Smooth muscle cell (in vitro differentiated cells): Measurements from ENCODE around the gene HTRA3. TPM values are rescaled to one million over a fixed set of nuclear protein-coding genes. Genes with fewer than 3 reads are reported as not detected.
"Not testable (repeated sequence)": the region's sequence is repeated elsewhere in the genome, so short reads cannot be mapped to it uniquely, and the experiment has no call there.

Experiments
- DNase-seq: peaks from one replicate; lab custom pipeline; 2025; ENCODE audit not compliant: unreplicated experiment; lab: John Stamatoyannopoulos, UW
- H2AFZ ChIP-seq: fragments of 200-600 bp; sonication (generic); 2 replicates; pipeline ENCODE4 v1.6.0; 2016; ENCODE audit warnings: antibody characterized with exemption, low read depth, mild to moderate bottlenecking
- H3F3A ChIP-seq: fragments of 200-600 bp; sonication (generic); 2 replicates; pipeline ENCODE4 v1.6.0; 2017; ENCODE audit warnings: antibody characterized with exemption, low read depth
- H3K27ac ChIP-seq: fragments of 200-600 bp; sonication (generic); 2 replicates; pipeline ENCODE4 v1.5.1; 2016; ENCODE audit warnings: low read depth, mild to moderate bottlenecking
- H3K27me3 ChIP-seq: fragments of 200-600 bp; sonication (generic); 2 replicates; pipeline ENCODE4 v1.6.1; 2016; ENCODE audit warnings: low read depth, mild to moderate bottlenecking
- H3K36me3 ChIP-seq: fragments of 200-600 bp; sonication (generic); 2 replicates; pipeline ENCODE4 v1.5.1; 2016; ENCODE audit warnings: low read depth
- H3K4me1 ChIP-seq: fragments of 200-600 bp; sonication (generic); 2 replicates; pipeline ENCODE4 v1.5.1; 2016; ENCODE audit warnings: low read depth
- H3K4me2 ChIP-seq: fragments of 200-600 bp; sonication (generic); 2 replicates; pipeline ENCODE4 v1.6.0; 2016; ENCODE audit warnings: mild to moderate bottlenecking
- H3K4me3 ChIP-seq: fragments of 200-600 bp; sonication (generic); 2 replicates; pipeline ENCODE4 v1.5.1; 2016; ENCODE audit warnings: mild to moderate bottlenecking
- H3K79me2 ChIP-seq: fragments of 200-600 bp; sonication (generic); 2 replicates; pipeline ENCODE4 v1.6.0; 2016; ENCODE audit warnings: low read depth, mild to moderate bottlenecking
- H3K9ac ChIP-seq: fragments of 200-600 bp; sonication (generic); 2 replicates; pipeline ENCODE4 v1.6.0; 2016; ENCODE audit warnings: low read depth
- H3K9me3 ChIP-seq: fragments of 200-600 bp; sonication (generic); replicated peaks from 2 replicates; pipeline ENCODE4 v1.5.1; 2016; ENCODE audit warnings: low read depth
- H4K20me1 ChIP-seq: fragments of 200-600 bp; sonication (generic); 2 replicates; pipeline ENCODE4 v1.6.0; 2016; ENCODE audit warnings: low read depth
- WGBS: methylation state at CpG from one replicate; pipeline ENCODE4 v1.1.7; 2016; ENCODE audit warnings: low lambda C conversion rate; 5-methylcytosine and 5-hydroxymethylcytosine counted together
- polyA plus RNA-seq: library from polyadenylated mRNA; unstranded; fragments of >200 nt; fragmentation: Nextera tagmentation; extraction: Ambion mirVana; gene quantifications from 2 replicates; pipeline ENCODE4 v1.2.1, GENCODE V29; 2016
- total RNA-seq: library from RNA; depleted of rRNA; stranded (reverse); fragments of >200 nt; gene quantifications from 2 replicates; pipeline ENCODE4 v1.2.3, GENCODE V29; 2014
- TF ChIP-seq, protein P1 (sequence below): fragments of 200-600 bp; sonication (generic); IDR thresholded peaks from 2 replicates; pipeline ENCODE4 v1.5.1; 2017; ENCODE audit warnings: borderline replicate concordance, mild to moderate bottlenecking, antibody characterized with exemption; ENCODE audit not compliant: insufficient read depth, poor library complexity, severe bottlenecking

Gene HTRA3
- total and polyA plus RNA-seq, 2 experiments from 2014 or later, result 77.7 to 227 TPM

- H3K9ac ChIP-seq, result no peak overlapping the region
- no peaks in the 10 kb centered on the region for H3F3A ChIP-seq
- 82% methylated on average over 7 of the region's 7 CpGs for WGBS
- no peak overlapping the region for H2AFZ ChIP-seq
- TF ChIP-seq, protein P1, sequence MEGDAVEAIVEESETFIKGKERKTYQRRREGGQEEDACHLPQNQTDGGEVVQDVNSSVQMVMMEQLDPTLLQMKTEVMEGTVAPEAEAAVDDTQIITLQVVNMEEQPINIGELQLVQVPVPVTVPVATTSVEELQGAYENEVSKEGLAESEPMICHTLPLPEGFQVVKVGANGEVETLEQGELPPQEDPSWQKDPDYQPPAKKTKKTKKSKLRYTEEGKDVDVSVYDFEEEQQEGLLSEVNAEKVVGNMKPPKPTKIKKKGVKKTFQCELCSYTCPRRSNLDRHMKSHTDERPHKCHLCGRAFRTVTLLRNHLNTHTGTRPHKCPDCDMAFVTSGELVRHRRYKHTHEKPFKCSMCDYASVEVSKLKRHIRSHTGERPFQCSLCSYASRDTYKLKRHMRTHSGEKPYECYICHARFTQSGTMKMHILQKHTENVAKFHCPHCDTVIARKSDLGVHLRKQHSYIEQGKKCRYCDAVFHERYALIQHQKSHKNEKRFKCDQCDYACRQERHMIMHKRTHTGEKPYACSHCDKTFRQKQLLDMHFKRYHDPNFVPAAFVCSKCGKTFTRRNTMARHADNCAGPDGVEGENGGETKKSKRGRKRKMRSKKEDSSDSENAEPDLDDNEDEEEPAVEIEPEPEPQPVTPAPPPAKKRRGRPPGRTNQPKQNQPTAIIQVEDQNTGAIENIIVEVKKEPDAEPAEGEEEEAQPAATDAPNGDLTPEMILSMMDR, result no peak
- no peak overlapping the region for H3K4me3 ChIP-seq
- H3K9me3 ChIP-seq, result no peaks in the 10 kb centered on the region
- no peaks in the 10 kb centered on the region for H3K27me3 ChIP-seq
- no peaks in the 10 kb centered on the region for H3K79me2 ChIP-seq
- no peak for DNase-seq
- H3K4me2 ChIP-seq, result no peak overlapping the region
- H3K27ac ChIP-seq, result no peak overlapping the region
- no peaks in the 10 kb centered on the region for H4K20me1 ChIP-seq
- H3K4me1 ChIP-seq, result no peaks in the 10 kb centered on the region
- no peaks in the 10 kb centered on the region for H3K36me3 ChIP-seq
These were observed 67.0 kb downstream of the HTRA3 start for GRCh38 chr4:8336412-8337075.

DNA sequence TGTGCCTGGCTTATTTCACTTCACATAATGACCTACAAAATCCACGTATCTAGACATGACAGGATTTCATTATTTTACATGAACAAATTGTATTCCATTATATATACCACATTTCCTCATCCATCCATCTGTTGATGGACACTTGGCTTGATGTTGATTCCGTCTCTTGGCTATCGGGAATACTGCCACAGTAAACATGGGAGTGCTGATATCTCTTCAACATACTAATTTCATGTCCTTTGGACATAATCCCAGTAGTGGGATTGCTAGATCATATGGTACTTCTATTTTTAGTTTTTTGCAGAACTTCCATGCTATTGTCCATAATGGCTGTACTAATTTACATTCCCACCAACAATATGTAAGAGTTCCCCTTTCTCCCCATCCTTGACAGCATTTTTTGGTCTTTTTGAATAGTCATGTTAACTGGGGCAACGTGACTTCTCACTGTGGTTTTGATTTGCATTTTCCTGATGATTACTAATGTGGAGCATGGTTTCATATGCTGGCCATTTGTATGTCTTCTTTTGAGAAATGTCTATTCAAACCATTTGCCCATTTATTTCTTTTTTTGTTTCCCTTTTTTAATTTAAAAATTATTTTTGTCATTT, 68.9 kb downstream of the HTRA3 start:
- TF ChIP-seq, protein P1, result no peak
- Histone ChIP-seq H4K20me1 (no peaks in the 10 kb centered on the region), H3K4me3 (no peak overlapping the region), H3K27me3 (no peaks in the 10 kb centered on the region), H3K4me1 (no peaks in the 10 kb centered on the region), H3K4me2 (no peak overlapping the region), H3K36me3 (no peaks in the 10 kb centered on the region), H3K79me2 (no peaks in the 10 kb centered on the region), H3F3A (no peaks in the 10 kb centered on the region), H3K27ac (no peak overlapping the region), H3K9ac (no peak overlapping the region), H2AFZ (no peak overlapping the region), H3K9me3 (no peaks in the 10 kb centered on the region)
- no peak for DNase-seq
- WGBS, result 75% methylated on average over 4 of the region's 4 CpGs

DNA sequence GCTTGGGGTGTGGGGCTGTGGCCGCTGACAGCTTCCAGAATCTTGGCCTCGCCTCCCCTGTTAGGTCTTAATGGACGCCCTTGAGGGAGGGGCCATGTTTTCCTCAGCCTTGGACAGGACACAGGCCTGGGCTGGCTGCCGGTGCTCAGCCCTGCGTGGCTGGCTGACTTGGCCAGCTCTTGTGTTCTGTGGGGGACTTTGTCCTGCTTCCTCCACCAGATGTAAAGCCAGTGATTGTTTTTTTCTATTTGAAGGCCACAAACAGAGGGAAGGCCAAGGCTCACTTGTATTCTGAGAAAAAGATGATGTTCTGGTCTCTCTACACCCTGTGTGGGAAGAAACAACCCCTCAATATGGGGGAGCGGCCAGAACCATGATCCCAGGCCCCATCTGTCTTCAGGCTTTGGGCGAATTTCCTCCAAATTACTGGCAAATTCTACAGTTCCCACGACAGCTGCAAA, 71.3 kb downstream of the HTRA3 start:
- Histone ChIP-seq H3K4me1 (no peaks in the 10 kb centered on the region), H3K9ac (no peak overlapping the region), H3K27me3 (no peaks in the 10 kb centered on the region), H3K9me3 (no peaks in the 10 kb centered on the region), H3K4me3 (no peak overlapping the region), H3K36me3 (no peaks in the 10 kb centered on the region), H3K79me2 (no peaks in the 10 kb centered on the region), H2AFZ (no peak overlapping the region), H3F3A (no peaks in the 10 kb centered on the region), H3K4me2 (no peak overlapping the region), H4K20me1 (no peaks in the 10 kb centered on the region), H3K27ac (no peak overlapping the region)
- TF ChIP-seq, protein P1, result no peak
- no peak for DNase-seq
- whole genome bisulfite sequencing, result 79% methylated on average over 8 of the region's 8 CpGs

- WGBS, result 83% methylated on average over 7 of the region's 7 CpGs
These were observed 71.7 kb downstream of the HTRA3 start for GRCh38 chr4:8341281-8341680.

More at GRCh38 chr4:8341281-8341680, 71.7 kb downstream of the HTRA3 start:
- not testable (repeated sequence) for H3K27me3 ChIP-seq, H2AFZ ChIP-seq, H3F3A ChIP-seq, H3K9ac ChIP-seq, H4K20me1 ChIP-seq, H3K4me1 ChIP-seq, H3K4me2 ChIP-seq, H3K27ac ChIP-seq, H3K9me3 ChIP-seq, DNase-seq, H3K36me3 ChIP-seq, H3K79me2 ChIP-seq, H3K4me3 ChIP-seq
